ENCODE results near the gene MRPL40.

Gene MRPL40

GRCh38 chr22:19479355-19480172 lies 47.2 kb downstream of the MRPL40 start, which contains the start of gene CDC45:
Gene CDC45 (plus strand): TSS chr22:19479920. CDS start chr22:19479969, 49 bp downstream.
- POLR2A ChIA-PET: interaction anchor here (0.8 to 1.3 kb wide), 3 partner anchors 42 to 335 kb away, joined by 3 to 6 read pairs (median 4); partner anchors contain the start of genes ESS2, HIRA and MRPL40

GRCh38 chr22:19480173-19480568 lies 47.8 kb downstream of the MRPL40 start:
- CTCF ChIA-PET: interaction anchor here (1.5 kb wide), 1 partner anchor 16 kb away, joined by 3 read pairs; no protein-coding TSS in a partner anchor
- H3K4me3 ChIP-seq (ENCODE audit: low read depth, low read length): peak overlapping the region; percentile 82
- no peak for DNase-seq (ENCODE audit: low read depth, low spot score)
- no peak for TF ChIP-seq CTCF (IDR thresholded peaks at IDR 0.05; ENCODE audit: insufficient read depth, low read length, missing control alignments)
- POLR2A ChIA-PET: interaction anchor here (0.8 to 1.3 kb wide), 3 partner anchors 41 to 335 kb away, joined by 3 to 6 read pairs (median 4); partner anchors contain the start of genes ESS2, HIRA and MRPL40

More at GRCh38 chr22:19479355-19480172, 47.2 kb downstream of the MRPL40 start, which contains the start of gene CDC45:
- H3K4me3 ChIP-seq (ENCODE audit: low read depth, low read length): peak within 1 kb of the TSS; percentile 95
- CTCF ChIA-PET: interaction anchor here (1.2 to 3.2 kb wide), 3 partner anchors 17 to 338 kb away, joined by 3 to 19 read pairs (median 3); no protein-coding TSS in a partner anchor
- peak; percentile 92 for DNase-seq (ENCODE audit: low read depth, low spot score)
- TF ChIP-seq CTCF (IDR thresholded peaks at IDR 0.05; ENCODE audit: insufficient read depth, low read length, missing control alignments): no peak

GRCh38 chr22:19480789-19481188 lies 48.4 kb downstream of the MRPL40 start:
- ChIA-PET CTCF (no interaction called here), POLR2A (no interaction called here)
- no peak overlapping the region; the same call in 1 of the 2 replicates for H3K4me3 ChIP-seq (ENCODE audit: low read depth, low read length)
- no peak for DNase-seq (ENCODE audit: low read depth, low spot score)
- no peak for TF ChIP-seq CTCF (IDR thresholded peaks at IDR 0.05; ENCODE audit: insufficient read depth, low read length, missing control alignments)

- POLR2A ChIA-PET: no interaction called here
- H3K4me3 ChIP-seq (ENCODE audit: low read depth, low read length): no peak overlapping the region
- no peak for TF ChIP-seq CTCF (IDR thresholded peaks at IDR 0.05; ENCODE audit: insufficient read depth, low read length, missing control alignments)
- CTCF ChIA-PET: no interaction called here
- no peak for DNase-seq (ENCODE audit: low read depth, low spot score)
Measured at GRCh38 chr22:19482297-19482696, 50.0 kb downstream of the MRPL40 start.

- H3K4me3 ChIP-seq (ENCODE audit: low read depth, low read length): no peak overlapping the region
- ChIA-PET POLR2A (no interaction called here), CTCF (interaction anchor here (1.3 kb wide), 1 partner anchor 149 kb away, joined by 3 read pairs; no protein-coding TSS in a partner anchor)
- no peak for TF ChIP-seq CTCF (IDR thresholded peaks at IDR 0.05; ENCODE audit: insufficient read depth, low read length, missing control alignments)
- peak; percentile 67 for DNase-seq (ENCODE audit: low read depth, low spot score)
Measured at GRCh38 chr22:19483481-19484244, 51.3 kb downstream of the MRPL40 start.
